Astrocyte (in vitro differentiated cells and primary cell): Measurements from ENCODE around the gene C1QTNF12.

Source experiments
- EZH2 ChIP-seq: IDR thresholded peaks from 2 replicates; pipeline ENCODE4 v1.6.1; 2012; ENCODE audit warnings: mild to moderate bottlenecking, low read length, inconsistent platforms; ENCODE audit not compliant: insufficient read depth
- TF ChIP-seq, protein P1 (sequence below): IDR thresholded peaks from 2 replicates; pipeline ENCODE4 v1.5.1; 2011; ENCODE audit warnings: low read depth, mild to moderate bottlenecking, inconsistent platforms, low read length, moderate library complexity; ENCODE audit not compliant: insufficient read depth

DNA sequence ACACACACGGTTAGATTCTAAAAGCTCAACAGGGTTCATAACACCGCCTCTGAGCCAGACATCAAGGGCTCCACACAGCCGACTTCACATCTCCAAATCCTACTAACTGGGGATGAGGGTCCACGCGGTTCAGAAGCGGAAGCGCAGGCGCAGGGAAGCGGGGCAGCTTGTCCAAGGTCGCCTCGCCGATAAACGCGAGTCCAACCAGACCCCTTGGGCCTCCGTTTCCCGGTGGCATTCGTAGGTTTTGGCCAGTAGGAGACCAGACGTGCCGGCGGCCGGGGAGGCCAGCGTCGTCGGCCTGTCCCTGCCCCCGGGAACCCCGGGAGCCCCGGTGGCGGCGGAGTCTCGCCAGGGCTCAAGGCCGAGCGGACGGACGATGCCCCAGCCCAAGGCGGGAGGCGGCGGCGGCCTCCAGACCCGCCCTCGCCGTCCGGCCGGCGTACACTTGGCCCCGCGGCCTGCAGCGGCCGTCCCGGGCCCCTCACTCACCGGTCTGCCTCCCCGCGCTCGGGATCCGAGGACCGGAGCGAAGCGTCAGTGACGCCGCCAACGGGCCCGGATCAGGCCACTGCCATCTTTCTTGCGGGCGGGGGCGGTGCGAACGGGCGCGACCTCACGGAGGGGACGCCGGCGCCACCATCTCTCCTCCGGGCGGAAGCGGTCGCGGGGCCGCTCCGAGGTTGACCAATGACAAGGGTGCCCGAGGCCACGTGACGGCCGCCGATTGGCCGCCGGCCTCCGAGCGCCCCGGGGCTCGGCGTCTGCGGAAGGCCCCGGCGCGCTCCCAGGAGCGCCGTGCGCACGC is 14.9 kb downstream of the C1QTNF12 start, which contains the start of gene SDF4:
- TF ChIP-seq, protein P1, sequence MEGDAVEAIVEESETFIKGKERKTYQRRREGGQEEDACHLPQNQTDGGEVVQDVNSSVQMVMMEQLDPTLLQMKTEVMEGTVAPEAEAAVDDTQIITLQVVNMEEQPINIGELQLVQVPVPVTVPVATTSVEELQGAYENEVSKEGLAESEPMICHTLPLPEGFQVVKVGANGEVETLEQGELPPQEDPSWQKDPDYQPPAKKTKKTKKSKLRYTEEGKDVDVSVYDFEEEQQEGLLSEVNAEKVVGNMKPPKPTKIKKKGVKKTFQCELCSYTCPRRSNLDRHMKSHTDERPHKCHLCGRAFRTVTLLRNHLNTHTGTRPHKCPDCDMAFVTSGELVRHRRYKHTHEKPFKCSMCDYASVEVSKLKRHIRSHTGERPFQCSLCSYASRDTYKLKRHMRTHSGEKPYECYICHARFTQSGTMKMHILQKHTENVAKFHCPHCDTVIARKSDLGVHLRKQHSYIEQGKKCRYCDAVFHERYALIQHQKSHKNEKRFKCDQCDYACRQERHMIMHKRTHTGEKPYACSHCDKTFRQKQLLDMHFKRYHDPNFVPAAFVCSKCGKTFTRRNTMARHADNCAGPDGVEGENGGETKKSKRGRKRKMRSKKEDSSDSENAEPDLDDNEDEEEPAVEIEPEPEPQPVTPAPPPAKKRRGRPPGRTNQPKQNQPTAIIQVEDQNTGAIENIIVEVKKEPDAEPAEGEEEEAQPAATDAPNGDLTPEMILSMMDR: no peak
- no peak for TF ChIP-seq EZH2
